Measurements from ENCODE around the gene RBFOX1. TPM values are rescaled to one million over a fixed set of nuclear protein-coding genes. Genes with fewer than 3 reads are reported as not detected.

RBFOX1 gene
- total RNA-seq, 1 donor from 2014 or later: 79.5 TPM

GRCh38 chr16:7333180-7333725, 608 bp downstream of the RBFOX1 start:
- FAIRE-seq (no peak), DNase-seq (ENCODE audit: low spot score in 2 of 2) (no peak)

DNA sequence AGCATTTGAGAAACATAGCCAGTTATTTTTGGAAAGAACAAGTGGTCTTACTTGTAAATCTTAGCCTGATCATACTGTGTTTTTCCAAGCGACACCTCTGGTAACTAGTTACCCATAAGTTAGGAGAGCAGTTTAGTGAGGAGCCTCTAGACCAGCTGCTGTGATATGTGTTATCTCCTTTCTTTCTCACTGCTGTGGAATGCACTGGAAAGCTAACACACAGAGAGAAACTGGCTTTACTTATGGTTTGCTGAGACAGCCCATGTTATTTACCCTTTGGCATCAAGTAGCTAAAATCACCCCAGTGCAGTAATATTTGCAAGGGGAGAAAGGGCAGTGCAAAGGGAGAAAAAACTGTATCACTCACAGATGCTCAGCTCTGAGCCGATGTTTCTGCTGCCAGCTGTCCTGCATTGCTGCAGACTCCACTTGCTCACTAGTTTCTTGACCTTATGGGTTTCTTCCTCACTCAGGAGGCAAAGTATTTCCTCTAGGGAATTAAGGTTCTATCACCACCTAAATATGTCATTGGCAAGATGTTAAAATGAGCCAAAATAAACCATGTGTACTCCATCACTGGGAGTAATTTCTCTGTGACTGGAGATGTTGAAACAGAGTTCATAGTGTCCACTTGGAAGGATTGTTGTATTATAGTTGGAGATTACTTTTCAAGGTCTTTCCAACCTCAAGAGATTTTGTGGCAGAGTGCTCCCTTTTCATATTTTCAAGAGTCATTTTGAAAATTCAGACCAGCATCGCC, 2.3 kb downstream of the RBFOX1 start:
- no peak for DNase-seq (ENCODE audit: low spot score in 2 of 2)
- no peak for FAIRE-seq

GRCh38 chr16:7335991-7336634, 3.5 kb downstream of the RBFOX1 start:
- DNase-seq (ENCODE audit: low spot score in 2 of 2) (no peak), FAIRE-seq (no peak)

GRCh38 chr16:7336742-7337141, 4.1 kb downstream of the RBFOX1 start:
- DNase-seq (ENCODE audit: low spot score in 2 of 2): no peak
- FAIRE-seq: no peak

- FAIRE-seq: no peak
- DNase-seq (ENCODE audit: low spot score in 2 of 2): no peak
Observed at GRCh38 chr16:7338826-7339225, 6.2 kb downstream of the RBFOX1 start.

DNA sequence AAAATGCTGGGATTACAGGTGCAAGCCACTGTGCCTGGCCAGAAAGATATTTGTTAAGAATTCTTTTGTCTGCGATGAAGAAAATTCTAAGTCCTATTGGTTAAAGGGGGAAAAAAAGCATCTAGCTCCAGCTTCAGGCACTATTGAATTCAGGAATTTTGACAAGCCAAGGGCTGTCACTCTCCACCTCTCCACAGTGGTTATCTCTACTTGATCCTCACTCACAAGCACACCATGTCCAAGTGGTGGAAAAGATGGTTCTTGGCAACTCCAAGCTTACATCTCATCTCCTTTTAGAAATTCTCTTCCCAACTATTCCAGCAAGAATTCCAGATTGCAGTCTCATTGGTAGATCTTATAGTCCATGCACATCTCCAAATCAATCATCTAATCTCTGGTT, 7.1 kb downstream of the RBFOX1 start:
- FAIRE-seq (no peak), DNase-seq (ENCODE audit: low spot score in 2 of 2) (no peak)

GRCh38 chr16:7340938-7341337, 8.3 kb downstream of the RBFOX1 start:
- FAIRE-seq: no peak
- no peak for DNase-seq (ENCODE audit: low spot score in 2 of 2)

- FAIRE-seq (no peak), DNase-seq (ENCODE audit: low spot score in 2 of 2) (no peak)
Observed at GRCh38 chr16:7342598-7342997, 10.0 kb downstream of the RBFOX1 start.

GRCh38 chr16:7343243-7343642, 10.6 kb downstream of the RBFOX1 start:
- DNase-seq (ENCODE audit: low spot score in 2 of 2) (no peak), FAIRE-seq (no peak)

GRCh38 chr16:7344830-7345780, 12.5 kb downstream of the RBFOX1 start:
- DNase-seq (ENCODE audit: low spot score in 2 of 2): no peak
- no peak for FAIRE-seq

DNA sequence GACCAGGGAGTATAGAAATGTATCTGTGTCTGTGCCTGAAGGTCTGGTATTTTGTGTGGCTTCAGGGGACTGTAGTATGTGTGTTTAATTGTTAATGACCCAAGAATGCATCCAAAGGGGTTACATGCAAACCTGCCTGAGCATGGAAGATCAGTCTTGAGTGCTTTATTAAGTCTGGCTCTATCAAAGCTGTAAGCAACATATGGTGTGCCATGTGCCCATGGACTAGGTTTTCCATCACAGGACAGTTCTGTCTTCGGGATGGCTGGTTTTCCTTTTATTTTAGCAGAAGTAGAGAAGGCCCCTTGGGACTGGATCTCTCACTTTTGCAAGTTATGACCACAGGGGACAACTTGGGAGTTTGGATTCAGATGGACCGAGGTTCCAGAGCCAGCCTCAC, 18.2 kb downstream of the RBFOX1 start:
- DNase-seq (ENCODE audit: low spot score in 2 of 2): no peak
- no peak for FAIRE-seq

DNA sequence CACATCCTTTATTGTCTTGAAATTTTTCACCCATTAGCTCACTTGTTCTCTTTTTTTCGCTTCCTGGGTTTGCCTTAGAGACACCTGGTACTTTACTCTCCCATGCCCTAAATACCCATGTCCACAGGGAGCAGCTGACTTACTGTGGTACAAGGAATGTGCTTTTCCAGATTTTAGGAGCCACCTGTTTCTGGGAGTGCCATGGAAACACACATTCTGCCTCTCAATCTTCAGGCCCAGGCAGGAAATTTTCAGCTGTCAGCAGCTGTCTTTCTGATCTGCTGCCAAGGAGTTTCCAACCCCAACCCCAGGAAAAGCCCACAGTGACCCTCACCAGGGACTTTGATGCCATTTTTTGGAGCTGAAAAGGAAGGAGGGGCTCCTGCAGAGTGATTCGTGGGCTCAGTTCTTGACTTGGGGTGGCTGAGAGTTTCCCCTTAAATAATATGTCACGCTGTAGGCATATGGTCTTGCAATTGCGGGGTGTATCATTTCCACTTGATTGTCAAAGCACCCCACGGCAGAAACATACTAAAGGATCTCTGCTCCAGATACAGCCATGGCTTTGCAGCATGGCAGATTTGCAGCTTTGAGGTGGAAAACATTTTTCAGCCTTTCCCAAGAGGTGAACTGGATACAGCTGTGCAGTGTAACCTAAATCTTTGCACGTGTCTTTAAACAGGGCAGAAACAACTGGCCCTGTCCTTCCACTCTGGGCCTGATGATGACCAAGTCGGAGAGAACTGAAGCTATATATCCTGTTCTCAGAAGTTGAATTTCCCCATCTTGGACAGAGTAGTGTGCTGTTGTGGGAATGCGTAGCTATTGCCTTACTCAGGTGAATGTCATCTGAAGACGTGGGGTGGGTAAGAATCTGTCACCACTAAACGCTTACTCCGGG, 19.2 kb downstream of the RBFOX1 start:
- FAIRE-seq: no peak
- DNase-seq (ENCODE audit: low spot score in 2 of 2): no peak

- no peak for DNase-seq (ENCODE audit: low spot score in 2 of 2)
- no peak for FAIRE-seq
Observed at GRCh38 chr16:7355758-7356157, 23.1 kb downstream of the RBFOX1 start.

DNA sequence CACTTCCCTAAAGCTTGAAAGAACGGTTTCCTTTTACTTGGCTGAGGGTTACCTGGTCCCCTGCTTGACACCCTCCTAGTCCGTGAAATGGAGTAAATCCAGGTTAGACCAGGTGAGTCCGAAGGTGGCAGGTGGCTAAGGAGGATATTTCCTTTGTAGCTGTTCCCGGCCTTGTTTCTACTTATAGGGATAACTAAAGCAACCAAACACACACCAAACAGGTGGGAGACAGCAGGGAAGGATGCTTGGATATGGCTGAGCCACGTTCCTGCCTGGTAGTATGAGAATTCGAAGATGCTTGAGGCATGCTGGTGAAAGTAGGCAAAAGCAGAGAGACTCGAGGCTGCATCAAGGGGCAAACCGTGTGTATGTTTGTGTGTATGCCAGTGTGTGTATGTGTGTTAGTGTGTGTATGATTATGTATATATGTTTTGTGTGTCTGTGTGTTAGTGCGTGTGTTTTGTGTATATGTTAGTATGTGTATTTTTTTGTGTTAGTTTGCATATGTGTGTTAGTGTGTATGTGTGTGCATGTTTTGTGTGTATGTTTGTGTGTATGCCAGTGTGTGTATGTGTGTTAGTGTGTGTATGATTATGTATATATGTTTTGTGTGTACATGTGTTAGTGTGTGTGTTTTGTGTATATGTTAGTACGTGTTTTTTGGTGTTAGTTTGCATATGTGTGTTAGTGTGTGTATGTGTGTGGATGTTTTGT, 28.9 kb downstream of the RBFOX1 start:
- FAIRE-seq (no peak), DNase-seq (ENCODE audit: low spot score in 2 of 2) (no peak)

DNA sequence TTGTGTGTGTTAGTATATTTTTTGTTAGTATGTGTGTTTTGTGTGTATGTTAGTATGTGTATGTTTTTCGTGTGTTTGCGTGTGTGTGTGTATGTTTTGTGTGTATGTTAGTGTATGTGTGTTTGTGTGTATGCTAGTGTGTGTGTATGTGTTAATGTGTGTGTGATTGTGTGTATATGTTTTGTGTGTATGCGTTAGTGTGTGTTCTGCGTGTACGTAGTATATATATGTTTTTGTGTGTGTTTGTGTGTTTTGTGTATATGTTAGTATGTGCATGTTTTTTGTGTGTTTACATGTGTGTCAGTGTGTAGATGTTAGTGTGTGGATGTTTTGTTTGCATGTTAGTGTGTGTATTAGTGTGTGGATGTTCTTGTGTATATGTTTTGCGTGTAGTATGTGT, 29.6 kb downstream of the RBFOX1 start:
- FAIRE-seq: peak; percentile 68

DNA sequence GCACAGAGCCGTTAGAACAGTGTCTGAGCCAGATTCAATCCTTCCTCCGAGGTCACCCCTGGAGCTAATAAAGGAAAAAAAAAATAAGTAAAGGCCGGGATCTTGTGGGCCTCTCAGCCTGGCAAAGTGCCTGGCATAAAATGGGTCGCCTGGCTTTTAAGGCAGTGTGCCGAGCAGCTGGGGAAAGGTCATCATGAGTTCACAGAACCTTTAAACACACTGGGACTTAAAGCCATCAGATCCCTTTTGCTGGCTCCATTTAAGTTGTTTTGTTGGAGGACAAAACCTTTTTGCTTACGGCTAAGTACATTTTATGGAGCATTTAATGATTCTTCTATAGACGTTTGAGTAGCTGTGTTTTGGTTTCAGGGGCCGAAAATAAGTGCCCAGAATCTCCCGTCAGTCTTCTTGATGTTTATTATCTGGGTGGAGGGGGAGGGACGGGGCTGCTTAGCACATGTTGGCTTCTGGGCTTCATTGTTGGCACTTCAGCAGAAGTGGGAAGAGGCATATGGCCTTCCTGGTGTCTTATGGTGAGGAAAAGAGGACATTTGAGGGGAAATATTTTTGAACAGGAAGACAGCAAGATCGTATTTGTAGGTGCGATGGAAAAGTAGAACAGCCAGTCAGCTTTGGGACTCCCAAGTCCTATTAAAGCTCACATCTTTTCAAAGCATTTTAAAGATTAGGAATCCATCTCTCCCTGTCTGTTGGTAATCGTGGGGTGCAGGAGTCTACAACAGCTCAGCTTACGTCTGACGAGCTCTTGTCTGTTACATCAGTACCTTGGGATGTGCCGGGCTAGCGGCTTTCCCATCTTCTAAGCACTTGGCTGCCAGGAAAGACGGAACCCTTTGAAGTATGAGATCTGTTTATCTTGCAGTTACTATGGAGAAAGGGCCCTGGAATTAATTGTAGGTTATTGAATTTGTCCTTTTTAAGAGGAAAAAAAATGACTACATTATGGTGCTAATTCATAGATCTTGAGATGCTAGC, 31.1 kb downstream of the RBFOX1 start:
- no peak for DNase-seq (ENCODE audit: low spot score in 2 of 2)
- no peak for FAIRE-seq

More for the DNA sequence above, 29.6 kb downstream of the RBFOX1 start:
- no peak for DNase-seq (ENCODE audit: low spot score in 2 of 2)

- DNase-seq (ENCODE audit: low spot score in 2 of 2) (no peak), FAIRE-seq (no peak)
Observed at GRCh38 chr16:7366041-7366440, 33.4 kb downstream of the RBFOX1 start.
